HL-60 (cell line): Measurements from ENCODE around the gene GALNT7.

Experiments
- GABPA ChIP-seq: IDR thresholded peaks from 2 replicates; pipeline ENCODE4 v1.6.1; 2012; ENCODE audit warnings: low read depth
- POLR2AphosphoS5 ChIP-seq: IDR thresholded peaks from 2 replicates; pipeline ENCODE4 v1.6.1; 2012; ENCODE audit warnings: low read depth
- SPI1 ChIP-seq: IDR thresholded peaks from 2 replicates; pipeline ENCODE4 v1.6.1; 2012; ENCODE audit warnings: low read depth, mild to moderate bottlenecking, borderline replicate concordance
- TF ChIP-seq, protein P1 (sequence below): IDR thresholded peaks from 2 replicates; pipeline ENCODE4 v1.6.1; 2012; ENCODE audit warnings: low read depth; ENCODE audit not compliant: insufficient replicate concordance
- TF ChIP-seq, protein P2 (sequence below): IDR thresholded peaks from one replicate; pipeline ENCODE4 v1.5.1; 2011; ENCODE audit warnings: low read length, control low read depth, inconsistent platforms; ENCODE audit not compliant: insufficient read depth

GRCh38 chr4:173257732-173258717, 89.4 kb downstream of the GALNT7 start:
- TF ChIP-seq, protein P1, sequence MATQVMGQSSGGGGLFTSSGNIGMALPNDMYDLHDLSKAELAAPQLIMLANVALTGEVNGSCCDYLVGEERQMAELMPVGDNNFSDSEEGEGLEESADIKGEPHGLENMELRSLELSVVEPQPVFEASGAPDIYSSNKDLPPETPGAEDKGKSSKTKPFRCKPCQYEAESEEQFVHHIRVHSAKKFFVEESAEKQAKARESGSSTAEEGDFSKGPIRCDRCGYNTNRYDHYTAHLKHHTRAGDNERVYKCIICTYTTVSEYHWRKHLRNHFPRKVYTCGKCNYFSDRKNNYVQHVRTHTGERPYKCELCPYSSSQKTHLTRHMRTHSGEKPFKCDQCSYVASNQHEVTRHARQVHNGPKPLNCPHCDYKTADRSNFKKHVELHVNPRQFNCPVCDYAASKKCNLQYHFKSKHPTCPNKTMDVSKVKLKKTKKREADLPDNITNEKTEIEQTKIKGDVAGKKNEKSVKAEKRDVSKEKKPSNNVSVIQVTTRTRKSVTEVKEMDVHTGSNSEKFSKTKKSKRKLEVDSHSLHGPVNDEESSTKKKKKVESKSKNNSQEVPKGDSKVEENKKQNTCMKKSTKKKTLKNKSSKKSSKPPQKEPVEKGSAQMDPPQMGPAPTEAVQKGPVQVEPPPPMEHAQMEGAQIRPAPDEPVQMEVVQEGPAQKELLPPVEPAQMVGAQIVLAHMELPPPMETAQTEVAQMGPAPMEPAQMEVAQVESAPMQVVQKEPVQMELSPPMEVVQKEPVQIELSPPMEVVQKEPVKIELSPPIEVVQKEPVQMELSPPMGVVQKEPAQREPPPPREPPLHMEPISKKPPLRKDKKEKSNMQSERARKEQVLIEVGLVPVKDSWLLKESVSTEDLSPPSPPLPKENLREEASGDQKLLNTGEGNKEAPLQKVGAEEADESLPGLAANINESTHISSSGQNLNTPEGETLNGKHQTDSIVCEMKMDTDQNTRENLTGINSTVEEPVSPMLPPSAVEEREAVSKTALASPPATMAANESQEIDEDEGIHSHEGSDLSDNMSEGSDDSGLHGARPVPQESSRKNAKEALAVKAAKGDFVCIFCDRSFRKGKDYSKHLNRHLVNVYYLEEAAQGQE = no peak
- TF ChIP-seq, protein P2, sequence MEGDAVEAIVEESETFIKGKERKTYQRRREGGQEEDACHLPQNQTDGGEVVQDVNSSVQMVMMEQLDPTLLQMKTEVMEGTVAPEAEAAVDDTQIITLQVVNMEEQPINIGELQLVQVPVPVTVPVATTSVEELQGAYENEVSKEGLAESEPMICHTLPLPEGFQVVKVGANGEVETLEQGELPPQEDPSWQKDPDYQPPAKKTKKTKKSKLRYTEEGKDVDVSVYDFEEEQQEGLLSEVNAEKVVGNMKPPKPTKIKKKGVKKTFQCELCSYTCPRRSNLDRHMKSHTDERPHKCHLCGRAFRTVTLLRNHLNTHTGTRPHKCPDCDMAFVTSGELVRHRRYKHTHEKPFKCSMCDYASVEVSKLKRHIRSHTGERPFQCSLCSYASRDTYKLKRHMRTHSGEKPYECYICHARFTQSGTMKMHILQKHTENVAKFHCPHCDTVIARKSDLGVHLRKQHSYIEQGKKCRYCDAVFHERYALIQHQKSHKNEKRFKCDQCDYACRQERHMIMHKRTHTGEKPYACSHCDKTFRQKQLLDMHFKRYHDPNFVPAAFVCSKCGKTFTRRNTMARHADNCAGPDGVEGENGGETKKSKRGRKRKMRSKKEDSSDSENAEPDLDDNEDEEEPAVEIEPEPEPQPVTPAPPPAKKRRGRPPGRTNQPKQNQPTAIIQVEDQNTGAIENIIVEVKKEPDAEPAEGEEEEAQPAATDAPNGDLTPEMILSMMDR = peak; percentile 82
- no peak for TF ChIP-seq GABPA
- no peak for TF ChIP-seq POLR2AphosphoS5
- TF ChIP-seq SPI1 = no peak
